Measurements from ENCODE around the gene SYP.

The SYP gene

GRCh38 chrX:49199906-49200771, at the start of gene SYP:
SYP (minus strand) TSS chrX:49200193; CDS start chrX:49200186, 7 bp downstream.
- peak; percentile 91 for DNase-seq

- DNase-seq = no peak
Measured at GRCh38 chrX:49249616-49250015, 49.6 kb upstream of the SYP start.

- DNase-seq = no peak
Measured at GRCh38 chrX:49249071-49249470, 49.1 kb upstream of the SYP start.

GRCh38 chrX:49247916-49248811, 48.2 kb upstream of the SYP start:
- DNase-seq = no peak

GRCh38 chrX:49247346-49247745, 47.4 kb upstream of the SYP start:
- DNase-seq = no peak

- no peak for DNase-seq
Measured at GRCh38 chrX:49246541-49246940, 46.5 kb upstream of the SYP start.

GRCh38 chrX:49244207-49244606, 44.2 kb upstream of the SYP start:
- DNase-seq = no peak

GRCh38 chrX:49243166-49243565, 43.2 kb upstream of the SYP start:
- DNase-seq = no peak

GRCh38 chrX:49242545-49243066, 42.6 kb upstream of the SYP start:
- no peak for DNase-seq

- no peak for DNase-seq
Measured at GRCh38 chrX:49238735-49239134, 38.7 kb upstream of the SYP start.

GRCh38 chrX:49237060-49237459, 37.1 kb upstream of the SYP start:
- no peak for DNase-seq

GRCh38 chrX:49233887-49234555, 34.0 kb upstream of the SYP start:
- DNase-seq = no peak

- DNase-seq = no peak
Measured at GRCh38 chrX:49233176-49233575, 33.2 kb upstream of the SYP start, which contains the start of gene CACNA1F. CACNA1F (minus strand) TSS chrX:49233340; CDS start chrX:49233309, 31 bp downstream.

- no peak for DNase-seq
Measured at GRCh38 chrX:49232525-49232924, 32.5 kb upstream of the SYP start.

GRCh38 chrX:49231333-49232000, 31.5 kb upstream of the SYP start:
- DNase-seq = no peak

- DNase-seq = peak; percentile 57
Measured at GRCh38 chrX:49230500-49231232, 30.7 kb upstream of the SYP start.

- DNase-seq = no peak
Measured at GRCh38 chrX:49228185-49228584, 28.2 kb upstream of the SYP start.

GRCh38 chrX:49227726-49228125, 27.7 kb upstream of the SYP start:
- no peak for DNase-seq

- no peak for DNase-seq
Measured at GRCh38 chrX:49226946-49227345, 27.0 kb upstream of the SYP start.

- DNase-seq = no peak
Measured at GRCh38 chrX:49225858-49226257, 25.9 kb upstream of the SYP start.

- no peak for DNase-seq
Measured at GRCh38 chrX:49221868-49222267, 21.9 kb upstream of the SYP start.

GRCh38 chrX:49220100-49220499, 20.1 kb upstream of the SYP start:
- DNase-seq = no peak

Data from RPMI8226 (cell line).